DND-41 (cell line): ENCODE results near the gene GDA.

Source experiments
- CTCF ChIP-seq: IDR thresholded peaks from 2 replicates; pipeline ENCODE4 v1.5.1; 2012; ENCODE audit warnings: borderline replicate concordance, low read length, moderate library complexity, mild to moderate bottlenecking; ENCODE audit not compliant: poor library complexity, severe bottlenecking; ENCODE audit errors: extremely low read depth
- EZH2 ChIP-seq: IDR thresholded peaks from 3 replicates; pipeline ENCODE4 v1.6.1; 2012; ENCODE audit warnings: borderline replicate concordance, low read depth, mild to moderate bottlenecking, moderate library complexity, low read length, inconsistent platforms; ENCODE audit not compliant: severe bottlenecking

- TF ChIP-seq CTCF (no peak), EZH2 (no peak)
These were observed 29.4 kb upstream of the GDA start for GRCh38 chr9:72119853-72120252.
